ENCODE data around the gene SLN.
"Not testable (repeated sequence)": the region's sequence is repeated elsewhere in the genome, so short reads cannot be mapped to it uniquely, and the experiment has no call there.

SLN gene

DNA sequence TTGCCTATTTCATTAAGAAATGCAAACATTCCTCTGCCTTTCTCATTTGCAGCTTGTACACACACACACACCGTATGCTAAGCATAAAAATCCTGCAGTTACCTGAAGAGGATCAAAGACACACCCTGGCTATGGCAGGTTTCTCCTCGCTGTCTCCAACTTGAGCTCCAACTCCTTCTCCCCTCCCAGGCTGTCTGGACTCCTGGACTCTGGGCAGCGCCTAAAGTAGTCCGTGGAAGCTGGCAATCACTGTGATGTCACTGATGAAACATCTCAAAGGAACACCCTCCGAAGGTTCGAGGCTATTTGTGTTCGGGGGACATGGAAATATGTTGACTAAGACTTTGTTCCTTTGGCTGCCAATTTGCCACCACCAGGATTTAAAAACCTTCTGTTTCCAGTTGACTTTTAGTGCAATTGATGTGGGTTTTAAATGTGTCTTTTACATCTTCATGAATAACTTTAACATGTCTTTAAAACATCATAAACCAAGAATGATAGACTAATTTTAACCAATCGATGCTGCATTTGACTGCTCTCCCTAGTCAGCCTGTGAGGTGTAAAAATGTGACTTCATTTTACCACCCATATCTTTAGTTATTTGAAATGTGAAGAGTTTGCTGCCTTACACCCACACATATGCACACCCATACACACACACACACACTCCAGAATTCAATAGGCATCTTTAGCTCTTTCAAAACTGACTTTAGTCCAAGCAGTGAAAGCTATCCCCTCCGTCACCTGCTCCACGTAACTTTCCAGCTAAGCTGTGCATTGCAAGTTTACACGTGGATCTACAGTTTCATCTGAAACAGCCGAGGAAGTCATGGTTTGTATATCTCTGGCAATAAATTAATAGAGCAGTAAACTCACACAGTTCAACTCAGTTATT is at the start of gene SLN:
Gene SLN (minus strand): TSS at position 196 of the 895 bp plus-strand sequence.
- no peak within 1 kb of the TSS for H3K4me3 ChIP-seq (ENCODE audit: low read length)
- TF ChIP-seq CTCF (conservative IDR thresholded peaks at IDR 0.05; ENCODE audit: low read depth, low read length), result no peak

GRCh38 chr11:107758719-107759355 is 47.0 kb upstream of the SLN start:
- not testable (repeated sequence) for H3K4me3 ChIP-seq (ENCODE audit: low read length); DNase-seq (ENCODE audit: low read depth)

More for the DNA sequence above, at the start of gene SLN:
- DNase-seq (ENCODE audit: low read depth), result no peak

GRCh38 chr11:107757661-107758060 is 45.8 kb upstream of the SLN start:
- H3K4me3 ChIP-seq (ENCODE audit: low read length), result no peak overlapping the region
- DNase-seq (ENCODE audit: low read depth), result no peak
- no peak for TF ChIP-seq CTCF (conservative IDR thresholded peaks at IDR 0.05; ENCODE audit: low read depth, low read length)

DNA sequence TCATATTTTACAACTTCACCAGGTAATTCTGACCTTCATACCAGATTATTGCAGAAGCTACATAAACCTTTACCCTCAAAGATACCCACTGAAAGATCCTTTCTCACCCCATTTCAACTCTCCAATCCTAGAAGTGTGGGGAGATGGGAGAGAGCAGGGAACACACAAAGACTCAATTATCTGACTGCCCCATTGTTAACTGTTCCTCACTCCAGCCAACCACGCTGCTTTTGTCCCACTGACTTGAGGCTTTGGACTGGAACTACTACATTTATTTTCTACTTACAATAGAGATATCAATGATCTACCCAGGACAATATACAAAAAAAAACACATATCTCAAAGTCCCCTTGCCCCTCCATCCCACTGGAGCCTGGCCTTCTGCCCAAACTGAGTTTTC is 44.7 kb upstream of the SLN start:
- no peak for TF ChIP-seq CTCF (conservative IDR thresholded peaks at IDR 0.05; ENCODE audit: low read depth, low read length)
- H3K4me3 ChIP-seq (ENCODE audit: low read length), result no peak overlapping the region
- no peak for DNase-seq (ENCODE audit: low read depth)

DNA sequence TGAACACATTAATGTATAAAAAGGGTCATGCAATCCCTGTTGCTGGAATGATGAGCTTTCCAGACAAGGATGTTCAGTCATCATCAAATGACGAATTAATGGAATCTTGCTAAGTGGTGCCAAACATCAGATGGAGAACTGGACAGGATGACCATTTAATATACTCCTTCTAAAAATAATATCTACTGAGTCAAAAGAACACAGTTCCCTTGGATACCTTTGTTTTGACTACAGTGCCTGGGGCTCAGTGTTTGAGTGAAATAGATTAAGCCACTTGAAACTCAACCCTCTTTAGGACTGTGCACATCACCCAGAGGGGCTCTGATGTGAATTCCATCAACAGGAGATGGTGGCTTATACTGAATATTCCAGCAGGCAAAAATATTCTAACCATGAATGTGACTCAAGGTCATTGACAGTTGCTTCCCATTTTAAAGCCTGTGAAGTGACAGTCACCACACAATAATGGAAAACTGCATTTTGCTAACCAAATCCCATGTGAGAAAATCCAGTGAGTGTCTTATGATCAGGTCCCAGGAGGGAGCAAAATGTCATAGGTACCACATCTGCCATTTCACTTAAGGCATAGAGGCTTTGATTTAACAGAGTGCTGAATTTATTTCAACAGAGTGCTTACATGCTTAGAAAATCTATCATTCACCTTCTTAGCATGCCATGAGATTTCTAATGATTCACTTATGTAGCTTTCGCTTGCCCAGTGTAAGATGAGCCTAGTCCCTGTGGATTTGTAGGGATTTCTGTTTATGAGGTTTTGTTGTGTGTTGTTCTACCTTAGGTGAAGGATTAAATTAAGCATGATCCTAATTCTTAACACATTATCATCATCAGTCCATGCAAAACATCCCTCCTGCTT is 41.3 kb upstream of the SLN start:
- H3K4me3 ChIP-seq (ENCODE audit: low read length), result no peak overlapping the region
- DNase-seq (ENCODE audit: low read depth), result no peak
- TF ChIP-seq CTCF (conservative IDR thresholded peaks at IDR 0.05; ENCODE audit: low read depth, low read length), result no peak

DNA sequence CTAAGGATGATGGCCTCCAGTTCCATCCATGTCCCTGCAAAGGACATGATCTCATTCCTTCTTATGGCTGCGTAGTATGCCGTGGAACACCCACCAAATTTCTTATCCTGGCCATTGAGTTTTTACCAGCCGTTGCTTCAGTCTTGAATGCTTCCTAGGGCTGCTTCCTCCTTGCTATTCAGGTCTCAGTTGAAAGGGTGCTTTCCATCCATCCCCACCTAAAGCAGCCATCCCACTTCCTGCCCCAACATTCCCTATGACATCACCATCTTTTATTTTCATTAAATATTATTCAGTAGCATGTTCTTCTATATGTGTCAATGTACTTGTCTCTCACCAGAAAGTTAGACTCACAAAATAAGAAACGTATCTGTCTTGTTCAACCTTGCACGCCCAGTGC is 40.7 kb upstream of the SLN start:
- no peak for TF ChIP-seq CTCF (conservative IDR thresholded peaks at IDR 0.05; ENCODE audit: low read depth, low read length)
- DNase-seq (ENCODE audit: low read depth), result no peak
- no peak overlapping the region for H3K4me3 ChIP-seq (ENCODE audit: low read length)

- H3K4me3 ChIP-seq (ENCODE audit: low read length), result no peak overlapping the region
- TF ChIP-seq CTCF (conservative IDR thresholded peaks at IDR 0.05; ENCODE audit: low read depth, low read length), result no peak
Observed at GRCh38 chr11:107751082-107751481, 39.2 kb upstream of the SLN start.

More at GRCh38 chr11:107751082-107751481, 39.2 kb upstream of the SLN start:
- no peak for DNase-seq (ENCODE audit: low read depth)
